Gastroesophageal sphincter (tissue), 4 donors: ENCODE data around the gene KMT2B. TPM values are rescaled to one million over a fixed set of nuclear protein-coding genes. Genes with fewer than 3 reads are reported as not detected.

ENCODE experiments used
- ATAC-seq: fragments of 150-250 bp; one replicate; pipeline ENCODE4 v1.9.1; 2016; ENCODE audit warnings: mild to moderate bottlenecking, moderate library complexity
- H3K27ac ChIP-seq, 4 donors: fragments of 200-600 bp; sonication (generic) in 3 of 4; 1 replicate in 3 of 4; 2 replicates in 1 of 4; pipeline ENCODE4 v1.5.1; 2016 to 2019
- H3K27me3 ChIP-seq: fragments of 200-600 bp; sonication (generic); one replicate; pipeline ENCODE4 v1.5.1; 2019
- H3K36me3 ChIP-seq, 2 donors: fragments of 200-600 bp; sonication (generic); one replicate each; pipeline ENCODE4 v1.5.1; 2019; ENCODE audit warnings: control low read depth in 1 of 2
- H3K4me1 ChIP-seq, 3 donors: fragments of 200-600 bp; sonication (generic); 1 replicate in 2 of 3; 2 replicates in 1 of 3; pipeline ENCODE4 v1.5.1; 2016 to 2019; ENCODE audit warnings: control low read depth in 2 of 3
- H3K4me3 ChIP-seq, 2 donors: fragments of 200-600 bp; sonication (generic); one replicate each; pipeline ENCODE4 v1.5.1; 2019; ENCODE audit warnings: mild to moderate bottlenecking in 1 of 2, moderate library complexity in 1 of 2
- H3K9me3 ChIP-seq, 3 donors: fragments of 200-600 bp; sonication (generic); one replicate each; pipeline ENCODE4 v1.5.1; 2017 to 2019; ENCODE audit warnings: control low read depth in 2 of 3
- EP300 ChIP-seq: sonication (generic); formaldehyde crosslinking; IDR thresholded peaks from one replicate; pipeline ENCODE4 v1.6.1; 2017; ENCODE audit warnings: antibody characterized with exemption, mild to moderate bottlenecking
- POLR2A ChIP-seq, 2 donors: fragments of 450-650 bp; IDR thresholded peaks; one replicate each; pipeline ENCODE4 v1.6.1; 2017; ENCODE audit warnings: antibody characterized with exemption in 2 of 2, mild to moderate bottlenecking in 2 of 2, moderate library complexity in 1 of 2
- POLR2AphosphoS5 ChIP-seq: sonication (generic); formaldehyde crosslinking; IDR thresholded peaks from one replicate; pipeline ENCODE4 v1.6.1; 2017; ENCODE audit warnings: antibody characterized with exemption
- WGBS, 2 donors: methylation state at CpG; one replicate each; pipeline ENCODE4 v1.1.5; 2018; ENCODE audit warnings: low coverage in 1 of 2; 5-methylcytosine and 5-hydroxymethylcytosine counted together
- total RNA-seq, 4 donors: library from RNA; depleted of rRNA; stranded (reverse); fragments of >200 nt; gene quantifications; one replicate each; pipeline ENCODE4 v1.1.0, GENCODE V29; 2016
- TF ChIP-seq, protein P1 (sequence below), 4 experiments: fragments of 200-600 bp in 2 of 4; fragments of 450-650 bp in 2 of 4; sonication (generic) in 1 of 4; IDR thresholded peaks; one replicate each; pipeline ENCODE4 v1.5.1; 2017 to 2019; ENCODE audit warnings: antibody characterized with exemption in 4 of 4, mild to moderate bottlenecking in 2 of 4, moderate library complexity in 2 of 4

The KMT2B gene
- total RNA-seq, 4 donors from 2014 or later = 7.7 to 27.0 (median 17.5) TPM

DNA sequence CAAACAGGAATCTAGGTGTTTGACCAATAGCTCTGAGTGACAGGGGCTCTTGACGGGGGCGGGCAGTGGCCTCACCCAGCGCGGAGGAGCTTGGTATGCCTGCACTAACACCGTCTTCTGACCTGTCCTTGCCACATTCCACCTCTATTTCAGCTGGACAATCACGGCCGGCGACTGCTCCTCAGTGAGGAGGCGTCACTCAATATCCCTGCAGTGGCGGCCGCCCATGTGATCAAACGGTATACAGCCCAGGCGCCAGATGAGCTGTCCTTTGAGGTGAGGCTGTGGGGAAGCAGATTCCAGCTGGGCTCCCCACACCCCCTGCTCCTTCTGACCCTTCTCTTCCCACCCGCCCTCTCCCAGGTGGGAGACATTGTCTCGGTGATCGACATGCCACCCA, 62.3 kb downstream of the KMT2B start:
- Histone ChIP-seq H3K27ac (no peak overlapping the region), H3K4me3 (no peak overlapping the region), H3K9me3 (no peaks in the 10 kb centered on the region), H3K36me3 (peaks cover 0 to 75% of the 10 kb centered on the region in 2 donors), H3K4me1 (peaks cover 0 to 15% (median 5%) of the 10 kb centered on the region in 3 donors), H3K27me3 (no peaks in the 10 kb centered on the region)
- 82% methylated on average over 2 of the region's 16 CpGs; no CpG with 5 or more reads in 1 of the 2 donors for WGBS, 2 donors
- no peak for ATAC-seq
- TF ChIP-seq POLR2A (IDR thresholded peaks at IDR 0.05) (no peak), POLR2AphosphoS5 (no peak), EP300 (no peak)
- TF ChIP-seq, protein P1, sequence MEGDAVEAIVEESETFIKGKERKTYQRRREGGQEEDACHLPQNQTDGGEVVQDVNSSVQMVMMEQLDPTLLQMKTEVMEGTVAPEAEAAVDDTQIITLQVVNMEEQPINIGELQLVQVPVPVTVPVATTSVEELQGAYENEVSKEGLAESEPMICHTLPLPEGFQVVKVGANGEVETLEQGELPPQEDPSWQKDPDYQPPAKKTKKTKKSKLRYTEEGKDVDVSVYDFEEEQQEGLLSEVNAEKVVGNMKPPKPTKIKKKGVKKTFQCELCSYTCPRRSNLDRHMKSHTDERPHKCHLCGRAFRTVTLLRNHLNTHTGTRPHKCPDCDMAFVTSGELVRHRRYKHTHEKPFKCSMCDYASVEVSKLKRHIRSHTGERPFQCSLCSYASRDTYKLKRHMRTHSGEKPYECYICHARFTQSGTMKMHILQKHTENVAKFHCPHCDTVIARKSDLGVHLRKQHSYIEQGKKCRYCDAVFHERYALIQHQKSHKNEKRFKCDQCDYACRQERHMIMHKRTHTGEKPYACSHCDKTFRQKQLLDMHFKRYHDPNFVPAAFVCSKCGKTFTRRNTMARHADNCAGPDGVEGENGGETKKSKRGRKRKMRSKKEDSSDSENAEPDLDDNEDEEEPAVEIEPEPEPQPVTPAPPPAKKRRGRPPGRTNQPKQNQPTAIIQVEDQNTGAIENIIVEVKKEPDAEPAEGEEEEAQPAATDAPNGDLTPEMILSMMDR (IDR thresholded peaks at IDR 0.05) = no peak

DNA sequence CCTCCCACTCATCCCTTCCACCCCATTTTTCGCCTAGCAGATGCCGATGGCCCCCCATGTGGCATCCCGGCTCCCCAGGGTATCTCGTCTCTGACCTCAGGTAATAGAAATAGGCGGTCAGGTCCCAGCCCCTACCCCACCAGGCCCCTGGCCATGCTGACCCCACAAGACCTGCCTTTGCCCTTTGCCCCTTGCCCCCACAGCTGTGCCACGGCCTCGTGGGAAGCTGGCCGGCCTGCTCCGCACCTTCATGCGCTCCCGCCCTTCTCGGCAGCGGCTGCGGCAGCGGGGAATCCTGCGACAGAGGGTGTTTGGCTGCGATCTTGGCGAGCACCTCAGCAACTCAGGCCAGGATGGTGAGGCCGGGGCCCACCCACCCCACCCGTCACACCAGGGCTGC, 62.9 kb downstream of the KMT2B start:
- no peak for ATAC-seq
- H3K4me3 ChIP-seq = no peak overlapping the region
- WGBS, 2 donors = 83% methylated on average over 5 of the region's 20 CpGs; no CpG with 5 or more reads in 1 of the 2 donors
- H3K27ac ChIP-seq = no peak overlapping the region
- peaks cover 0 to 12% (median 5%) of the 10 kb centered on the region in 3 donors for H3K4me1 ChIP-seq
- TF ChIP-seq EP300 = no peak
- TF ChIP-seq, protein P1 (IDR thresholded peaks at IDR 0.05) = no peak
- TF ChIP-seq POLR2A (IDR thresholded peaks at IDR 0.05) = no peak
- no peak for TF ChIP-seq POLR2AphosphoS5
- no peaks in the 10 kb centered on the region for H3K27me3 ChIP-seq
- no peaks in the 10 kb centered on the region for H3K9me3 ChIP-seq
- peaks cover 0 to 82% of the 10 kb centered on the region in 2 donors for H3K36me3 ChIP-seq

DNA sequence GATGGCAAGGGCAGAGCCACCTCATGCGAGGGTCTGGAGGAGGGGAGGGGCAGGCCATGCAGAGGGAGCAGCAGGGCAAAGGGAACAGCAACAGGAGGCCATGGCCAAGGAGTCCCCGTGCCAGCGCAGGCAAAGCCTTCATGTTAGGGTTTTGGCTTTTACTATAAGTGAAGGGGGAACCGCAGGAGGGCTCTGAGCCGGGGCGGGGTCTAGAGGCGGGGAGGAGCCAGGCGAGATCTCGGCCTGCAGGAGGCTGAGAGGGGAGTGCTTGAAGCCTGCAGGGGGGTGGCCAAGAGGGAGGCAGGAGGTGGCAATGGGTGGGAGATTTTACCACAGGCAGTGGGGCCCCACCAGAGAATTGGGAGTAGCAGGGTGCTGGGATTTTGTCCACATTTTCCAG, 63.8 kb downstream of the KMT2B start:
- ATAC-seq = no peak
- WGBS, 2 donors = 50 to 87% methylated on average over 2 to 8 of the region's 9 CpGs

DNA sequence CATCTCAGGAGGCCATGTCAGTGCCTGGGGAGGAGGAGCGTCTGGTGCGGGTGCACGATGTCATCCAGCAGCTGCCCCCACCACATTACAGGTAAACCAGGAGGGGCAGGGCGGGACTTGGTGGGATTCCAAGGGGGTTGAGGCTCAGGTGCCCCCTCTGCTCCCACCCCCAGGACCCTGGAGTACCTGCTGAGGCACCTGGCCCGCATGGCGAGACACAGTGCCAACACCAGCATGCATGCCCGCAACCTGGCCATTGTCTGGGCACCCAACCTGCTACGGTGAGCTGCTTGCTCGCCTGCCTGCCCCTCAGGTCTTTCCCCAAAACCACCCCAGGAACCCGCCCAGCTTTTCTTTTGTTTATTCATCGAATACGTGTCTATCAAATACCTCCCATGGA, 64.8 kb downstream of the KMT2B start:
- Histone ChIP-seq H3K36me3 (peaks cover 0 to 95% of the 10 kb centered on the region in 2 donors), H3K4me1 (no peaks in the 10 kb centered on the region), H3K27me3 (no peaks in the 10 kb centered on the region), H3K27ac (no peak overlapping the region), H3K9me3 (no peaks in the 10 kb centered on the region), H3K4me3 (no peak overlapping the region)
- no peak for TF ChIP-seq POLR2A (IDR thresholded peaks at IDR 0.05)
- TF ChIP-seq EP300 = no peak
- TF ChIP-seq POLR2AphosphoS5 = no peak
- TF ChIP-seq, protein P1 (IDR thresholded peaks at IDR 0.05) = no peak
- 87 to 100% methylated on average over 1 to 9 of the region's 12 CpGs for WGBS, 2 donors
- no peak for ATAC-seq

More for the DNA sequence above, 63.8 kb downstream of the KMT2B start:
- H3K27ac ChIP-seq = no peak overlapping the region
- peaks cover 0 to 3% (median 0%) of the 10 kb centered on the region in 3 donors for H3K4me1 ChIP-seq
- no peaks in the 10 kb centered on the region for H3K9me3 ChIP-seq
- TF ChIP-seq EP300 (no peak), POLR2A (IDR thresholded peaks at IDR 0.05) (no peak), POLR2AphosphoS5 (no peak)
- TF ChIP-seq, protein P1 (IDR thresholded peaks at IDR 0.05) = no peak
- H3K4me3 ChIP-seq = no peak overlapping the region
- peaks cover 0 to 89% of the 10 kb centered on the region in 2 donors for H3K36me3 ChIP-seq
- H3K27me3 ChIP-seq = no peaks in the 10 kb centered on the region
